GM12801 (cell line): ENCODE data around the gene DMAC2.

Experiments used
- TF ChIP-seq, protein P1 (sequence below): IDR thresholded peaks from one replicate; pipeline ENCODE4 v1.5.1; 2011; ENCODE audit warnings: control low read depth; ENCODE audit not compliant: insufficient read length; ENCODE audit errors: extremely low read depth

DMAC2 gene

DNA sequence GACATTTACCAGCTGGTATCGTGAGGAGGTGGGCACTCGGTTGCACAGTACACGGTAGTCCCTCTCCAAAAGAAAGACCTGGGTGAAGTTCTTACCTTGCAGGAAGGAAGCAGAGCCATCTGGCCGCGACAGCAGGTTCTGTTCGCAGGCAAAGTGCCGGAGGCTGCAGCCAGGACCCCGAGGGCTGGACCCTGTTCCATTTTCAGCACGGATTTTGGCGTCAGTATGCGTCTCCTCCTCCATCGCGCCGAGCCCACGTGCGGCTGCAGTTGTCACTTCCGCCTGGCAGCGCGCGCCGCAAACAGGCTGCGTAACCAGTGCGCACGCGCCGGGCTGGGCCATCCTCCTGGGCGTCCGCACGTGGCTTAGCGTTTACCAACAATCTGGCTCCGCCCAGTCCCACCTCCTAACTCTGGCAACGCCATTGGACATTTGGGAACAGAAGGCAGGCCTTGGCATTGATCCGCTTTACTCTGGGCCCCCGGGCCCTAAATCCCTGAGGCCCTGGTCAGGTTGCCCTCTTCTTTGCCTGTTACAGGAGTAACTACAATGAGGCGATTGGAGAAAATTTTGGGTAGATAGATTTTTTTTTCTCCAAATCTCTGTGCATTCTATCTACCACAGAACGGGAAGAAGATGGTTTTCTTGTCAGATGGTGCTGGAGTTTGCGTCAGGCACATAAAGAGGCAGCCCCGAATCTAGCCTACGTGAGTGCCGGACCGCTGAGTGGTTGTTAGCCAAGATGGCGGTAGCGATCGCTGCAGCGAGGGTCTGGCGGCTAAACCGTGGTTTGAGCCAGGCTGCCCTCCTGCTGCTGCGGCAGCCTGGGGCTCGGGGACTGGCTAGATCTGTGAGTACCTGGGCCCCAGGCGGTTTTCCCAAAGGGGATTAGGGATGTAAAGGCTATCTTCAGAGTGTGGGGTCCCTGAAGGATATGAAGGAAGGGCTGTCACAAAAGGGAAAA is 42.3 kb downstream of the DMAC2 start, which contains the start of the genes BCKDHA and EXOSC5:
BCKDHA (plus strand) TSS at position 733 of the 964 bp plus-strand sequence; CDS start at position 743, 10 bp downstream.
EXOSC5 (minus strand) TSS at position 274 of the 964 bp plus-strand sequence; CDS start at position 243, 31 bp downstream.
- TF ChIP-seq, protein P1, sequence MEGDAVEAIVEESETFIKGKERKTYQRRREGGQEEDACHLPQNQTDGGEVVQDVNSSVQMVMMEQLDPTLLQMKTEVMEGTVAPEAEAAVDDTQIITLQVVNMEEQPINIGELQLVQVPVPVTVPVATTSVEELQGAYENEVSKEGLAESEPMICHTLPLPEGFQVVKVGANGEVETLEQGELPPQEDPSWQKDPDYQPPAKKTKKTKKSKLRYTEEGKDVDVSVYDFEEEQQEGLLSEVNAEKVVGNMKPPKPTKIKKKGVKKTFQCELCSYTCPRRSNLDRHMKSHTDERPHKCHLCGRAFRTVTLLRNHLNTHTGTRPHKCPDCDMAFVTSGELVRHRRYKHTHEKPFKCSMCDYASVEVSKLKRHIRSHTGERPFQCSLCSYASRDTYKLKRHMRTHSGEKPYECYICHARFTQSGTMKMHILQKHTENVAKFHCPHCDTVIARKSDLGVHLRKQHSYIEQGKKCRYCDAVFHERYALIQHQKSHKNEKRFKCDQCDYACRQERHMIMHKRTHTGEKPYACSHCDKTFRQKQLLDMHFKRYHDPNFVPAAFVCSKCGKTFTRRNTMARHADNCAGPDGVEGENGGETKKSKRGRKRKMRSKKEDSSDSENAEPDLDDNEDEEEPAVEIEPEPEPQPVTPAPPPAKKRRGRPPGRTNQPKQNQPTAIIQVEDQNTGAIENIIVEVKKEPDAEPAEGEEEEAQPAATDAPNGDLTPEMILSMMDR, result no peak

DNA sequence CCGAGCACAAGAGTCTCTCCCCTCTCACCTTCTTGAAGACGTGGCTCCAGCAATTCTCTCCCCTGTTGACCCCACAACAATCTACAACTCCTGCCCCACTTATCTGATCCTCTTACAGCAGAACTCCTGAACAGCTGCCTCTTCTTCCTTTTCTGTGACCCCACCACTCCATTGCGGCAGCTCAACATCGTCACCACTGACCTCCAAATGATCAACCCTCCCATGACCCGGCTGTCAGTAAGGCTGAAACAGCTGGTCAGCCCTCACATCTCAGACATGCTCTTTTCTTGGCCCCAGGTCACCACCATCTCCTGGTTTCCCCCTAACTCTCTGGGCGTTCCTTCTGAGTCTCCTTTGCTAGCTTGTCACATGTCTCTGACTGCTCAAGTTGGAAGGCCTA is 44.4 kb downstream of the DMAC2 start:
- TF ChIP-seq, protein P1, result no peak

GRCh38 chr19:41392775-41393174 is 46.9 kb downstream of the DMAC2 start:
- TF ChIP-seq, protein P1, result no peak

GRCh38 chr19:41391618-41392017 is 48.1 kb downstream of the DMAC2 start:
- TF ChIP-seq, protein P1, result no peak

- TF ChIP-seq, protein P1, result no peak
Measured at GRCh38 chr19:41386442-41386841, 53.3 kb downstream of the DMAC2 start.

GRCh38 chr19:41384351-41384750 is 55.4 kb downstream of the DMAC2 start:
- TF ChIP-seq, protein P1, result no peak
